GM18511 (cell line): Measurements from ENCODE around the gene SNTG2.

ENCODE experiments used
- ATAC-seq: cut with Tn5 transposase; IDR thresholded peaks from one replicate; pipeline ENCODE4 v1.9.1; 2021; ENCODE audit warnings: mild to moderate bottlenecking, moderate library complexity; ENCODE audit not compliant: unreplicated experiment

SNTG2 gene

GRCh38 chr2:1047485-1047884, 96.8 kb downstream of the SNTG2 start:
- no peak for ATAC-seq

- no peak for ATAC-seq
Observed at GRCh38 chr2:1049691-1050090, 99.0 kb downstream of the SNTG2 start.

GRCh38 chr2:1051075-1051474, 100.4 kb downstream of the SNTG2 start:
- ATAC-seq, result no peak

GRCh38 chr2:1052771-1053191, 102.1 kb downstream of the SNTG2 start:
- ATAC-seq, result no peak

- no peak for ATAC-seq
Observed at GRCh38 chr2:1053786-1054185, 103.1 kb downstream of the SNTG2 start.

- no peak for ATAC-seq
Observed at GRCh38 chr2:1054399-1054798, 103.8 kb downstream of the SNTG2 start.

- no peak for ATAC-seq
Observed at GRCh38 chr2:1055014-1055595, 104.5 kb downstream of the SNTG2 start.

GRCh38 chr2:1060372-1060771, 109.7 kb downstream of the SNTG2 start:
- no peak for ATAC-seq

- ATAC-seq, result no peak
Observed at GRCh38 chr2:1060987-1061386, 110.3 kb downstream of the SNTG2 start.

- ATAC-seq, result no peak
Observed at GRCh38 chr2:1068241-1068640, 117.6 kb downstream of the SNTG2 start.

- no peak for ATAC-seq
Observed at GRCh38 chr2:1068822-1069221, 118.2 kb downstream of the SNTG2 start.

GRCh38 chr2:1069847-1070246, 119.2 kb downstream of the SNTG2 start:
- no peak for ATAC-seq

GRCh38 chr2:1070601-1071000, 120.0 kb downstream of the SNTG2 start:
- ATAC-seq, result no peak

GRCh38 chr2:1071650-1072049, 121.0 kb downstream of the SNTG2 start:
- no peak for ATAC-seq

- ATAC-seq, result no peak
Observed at GRCh38 chr2:1072250-1072649, 121.6 kb downstream of the SNTG2 start.

GRCh38 chr2:1077911-1078310, 127.3 kb downstream of the SNTG2 start:
- no peak for ATAC-seq

GRCh38 chr2:1078326-1078725, 127.7 kb downstream of the SNTG2 start:
- ATAC-seq, result no peak

- ATAC-seq, result no peak
Observed at GRCh38 chr2:1079873-1080799, 129.5 kb downstream of the SNTG2 start.

GRCh38 chr2:1081451-1082225, 131.0 kb downstream of the SNTG2 start:
- ATAC-seq, result no peak

- ATAC-seq, result no peak
Observed at GRCh38 chr2:1082456-1083205, 132.0 kb downstream of the SNTG2 start.
